Caco-2 (cell line): Measurements from ENCODE around the gene BANP. TPM values are rescaled to one million over a fixed set of nuclear protein-coding genes. Genes with fewer than 3 reads are reported as not detected.
"Not testable (repeated sequence)": the region's sequence is repeated elsewhere in the genome, so short reads cannot be mapped to it uniquely, and the experiment has no call there.

Source experiments
- BruUV-seq: library from RNA; stranded (reverse); fragments of 400-500 nt; replicated peaks from 2 replicates; lab custom pipeline; 2021; lab: Mats Ljungman, UMichigan
- CTCF ChIA-PET: fragments of 300-600 bp; sonication (Branson Sonifier 250); formaldehyde crosslinking; loops from one replicate; lab custom pipeline; 2022; ENCODE audit warnings: antibody characterized with exemption; lab: Charles Lee
- POLR2A ChIA-PET: fragments of 300-600 bp; sonication (Branson Sonifier 250); formaldehyde crosslinking; loops from one replicate; lab custom pipeline; 2022; ENCODE audit warnings: antibody characterized with exemption; lab: Charles Lee
- DNase-seq, 2 experiments: peaks; one replicate each; pipeline versions ENCODE4 v3.0.0 to v3.0.0-alpha.2; 2020 to 2022
- H3K27me3 ChIP-seq: replicated peaks from 2 replicates; pipeline ENCODE4 v1.6.0; 2011; ENCODE audit warnings: low read length; ENCODE audit not compliant: control insufficient read depth, insufficient read depth
- H3K36me3 ChIP-seq: 2 replicates; pipeline ENCODE4 v1.5.1; 2011; ENCODE audit warnings: low read length; ENCODE audit not compliant: control insufficient read depth, insufficient read depth
- H3K4me1 ChIP-seq: fragments of 250-450 bp; sonication (Bioruptor Pico); 2 replicates; pipeline ENCODE4 v1.5.1; 2020; ENCODE audit warnings: mild to moderate bottlenecking
- H3K4me3 ChIP-seq: 2 replicates; pipeline ENCODE4 v1.5.1; 2011; ENCODE audit warnings: low read depth, mild to moderate bottlenecking, control low read depth, low read length
- H3K9me3 ChIP-seq: fragments of 250-450 bp; sonication (Bioruptor Pico); 2 replicates; pipeline ENCODE4 v1.5.1; 2020; ENCODE audit warnings: mild to moderate bottlenecking, moderate library complexity
- H3K27ac Mint-ChIP-seq: one replicate; pipeline ENCODE4 v1.8.0; 2022; ENCODE audit warnings: mixed read lengths; ENCODE audit not compliant: unreplicated experiment
- H3K27me3 Mint-ChIP-seq: one replicate; pipeline ENCODE4 v1.8.0; 2022; ENCODE audit warnings: mixed read lengths; ENCODE audit not compliant: insufficient read depth, unreplicated experiment
- H3K36me3 Mint-ChIP-seq: one replicate; pipeline ENCODE4 v1.8.0; 2022; ENCODE audit warnings: mild to moderate bottlenecking, mixed read lengths; ENCODE audit not compliant: insufficient read depth, unreplicated experiment
- H3K4me1 Mint-ChIP-seq: one replicate; pipeline ENCODE4 v1.8.0; 2022; ENCODE audit warnings: low read depth, mixed read lengths; ENCODE audit not compliant: unreplicated experiment
- H3K4me3 Mint-ChIP-seq: one replicate; pipeline ENCODE4 v1.8.0; 2022; ENCODE audit warnings: mild to moderate bottlenecking, moderate library complexity, mixed read lengths; ENCODE audit not compliant: unreplicated experiment
- H3K9me3 Mint-ChIP-seq: one replicate; pipeline ENCODE4 v1.8.0; 2022; ENCODE audit warnings: mixed read lengths; ENCODE audit not compliant: unreplicated experiment
- CTCF ChIP-seq, 2 experiments: fragments of 200-600 bp in 1 of 2; IDR thresholded peaks; 1 replicate in 1 of 2; 2 replicates in 1 of 2; pipeline versions ENCODE4 v1.5.1 to v1.8.0; 2011 to 2022; ENCODE audit warnings: antibody characterized with exemption in 1 of 2, control low read depth in 1 of 2, inconsistent platforms in 1 of 2, low read depth in 1 of 2, low read length in 1 of 2, mild to moderate bottlenecking in 1 of 2, moderate library complexity in 1 of 2; ENCODE audit not compliant: insufficient read depth in 1 of 2, severe bottlenecking in 1 of 2, unreplicated experiment in 1 of 2
- intact Hi-C: fragments of 100-400 bp; cut with micrococcal nuclease; formaldehyde crosslinking; loops from one replicate; pipeline ENCODE4 v1.10.0; 2022; ENCODE audit not compliant: unreplicated experiment
- total RNA-seq: library from RNA; stranded (reverse); gene quantifications from 2 replicates; pipeline ENCODE4 v1.2.3, GENCODE V29; 2022

The BANP gene
- total RNA-seq, 1 experiment from 2014 or later = 44.4 TPM

GRCh38 chr16:87909203-87909935, 41.9 kb upstream of the BANP start:
- CTCF ChIA-PET, H3K27me3 ChIP-seq, H3K4me1 Mint-ChIP-seq, H3K9me3 Mint-ChIP-seq, H3K36me3 Mint-ChIP-seq, H3K36me3 ChIP-seq, H3K4me3 Mint-ChIP-seq, H3K4me3 ChIP-seq, H3K27ac Mint-ChIP-seq, BruUV-seq, H3K9me3 ChIP-seq, H3K4me1 ChIP-seq, H3K27me3 Mint-ChIP-seq: not testable (repeated sequence)
- intact Hi-C loops = loop anchor here (1.0 kb wide), 3 partner anchors 37 to 130 kb away; no protein-coding TSS in a partner anchor
- peak; percentile 83 to 94 for DNase-seq
- peak; percentile 95 to 98 for TF ChIP-seq CTCF (IDR thresholded peaks at IDR 0.05; ENCODE audit: insufficient read depth in 1 of 2, low read depth in 1 of 2, low read length in 1 of 2, severe bottlenecking in 1 of 2, unreplicated experiment in 1 of 2)
- POLR2A ChIA-PET = interaction anchor here (0.6 kb wide), 1 partner anchor 314 kb away, joined by 4 read pairs; no protein-coding TSS in a partner anchor

GRCh38 chr16:87911106-87911763, 40.0 kb upstream of the BANP start:
- H3K9me3 ChIP-seq, H3K36me3 ChIP-seq, H3K4me3 Mint-ChIP-seq, BruUV-seq, H3K9me3 Mint-ChIP-seq, H3K27me3 Mint-ChIP-seq, H3K27me3 ChIP-seq, H3K4me3 ChIP-seq, H3K4me1 Mint-ChIP-seq, intact Hi-C loops, H3K27ac Mint-ChIP-seq, DNase-seq, H3K4me1 ChIP-seq, H3K36me3 Mint-ChIP-seq: not testable (repeated sequence)
- POLR2A ChIA-PET = interaction anchor here (0.6 kb wide), 1 partner anchor 414 kb away, joined by 3 read pairs; no protein-coding TSS in a partner anchor
- CTCF ChIA-PET = interaction anchor here (0.7 kb wide), 2 partner anchors 79 to 659 kb away, joined by 5 to 8 read pairs; partner anchors contain the start of gene ZC3H18

- H3K27me3 Mint-ChIP-seq, CTCF ChIA-PET, BruUV-seq, H3K9me3 ChIP-seq, H3K27ac Mint-ChIP-seq, H3K27me3 ChIP-seq, H3K4me3 ChIP-seq, H3K36me3 ChIP-seq, H3K4me1 Mint-ChIP-seq, H3K36me3 Mint-ChIP-seq, H3K9me3 Mint-ChIP-seq, H3K4me1 ChIP-seq, H3K4me3 Mint-ChIP-seq, intact Hi-C loops, DNase-seq, POLR2A ChIA-PET: not testable (repeated sequence)
These were observed 38.5 kb upstream of the BANP start for GRCh38 chr16:87912691-87913090.

- H3K9me3 ChIP-seq, H3K4me3 Mint-ChIP-seq, H3K27me3 ChIP-seq, H3K4me3 ChIP-seq, intact Hi-C loops, BruUV-seq, H3K36me3 ChIP-seq, H3K36me3 Mint-ChIP-seq, H3K27me3 Mint-ChIP-seq, H3K4me1 ChIP-seq, POLR2A ChIA-PET, DNase-seq, H3K9me3 Mint-ChIP-seq, H3K27ac Mint-ChIP-seq: not testable (repeated sequence)
- peaks cover 13% of the 10 kb centered on the region for H3K4me1 Mint-ChIP-seq
- CTCF ChIA-PET = interaction anchor here (0.9 to 1.2 kb wide), 2 partner anchors 8 to 43 kb away, joined by 3 read pairs; no protein-coding TSS in a partner anchor
These were observed 37.1 kb upstream of the BANP start for GRCh38 chr16:87914021-87914725.
